HL-60/S4 treated with phorbol 12-myristate 13-acetate at 8.2 ng/mL for 4 days and 3 days (cell line): ENCODE results near the gene ZNF644.

ENCODE experiments used
- in situ Hi-C: fragments of 300-500 bp; cut with MboI; formaldehyde crosslinking; loops from 2 replicates; pipeline ENCODE4 v1.15.0; 2022; ENCODE audit warnings: low sequenced_read_pairs

ZNF644 gene

DNA sequence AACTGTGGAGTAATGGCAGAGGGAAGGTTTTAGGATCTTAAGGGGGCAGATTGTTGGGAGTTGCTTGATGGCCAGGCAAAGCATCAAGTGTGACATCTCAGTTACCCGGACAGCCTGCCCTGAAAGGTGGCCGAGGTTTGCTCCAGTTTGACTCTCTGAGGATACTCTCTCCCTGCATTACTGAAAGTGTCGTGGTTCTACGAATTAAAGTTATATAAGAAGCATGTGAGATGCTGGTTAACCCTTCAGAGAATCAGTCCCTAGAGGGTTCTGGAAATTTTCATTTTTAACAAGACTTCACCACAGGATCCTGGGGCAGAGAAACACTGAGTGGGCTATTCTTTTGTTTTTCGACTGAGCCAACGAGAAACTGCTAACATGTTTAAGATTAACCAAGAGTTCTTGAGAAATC, 689 bp upstream of the ZNF644 start:
- in situ Hi-C loops = no loop called here

DNA sequence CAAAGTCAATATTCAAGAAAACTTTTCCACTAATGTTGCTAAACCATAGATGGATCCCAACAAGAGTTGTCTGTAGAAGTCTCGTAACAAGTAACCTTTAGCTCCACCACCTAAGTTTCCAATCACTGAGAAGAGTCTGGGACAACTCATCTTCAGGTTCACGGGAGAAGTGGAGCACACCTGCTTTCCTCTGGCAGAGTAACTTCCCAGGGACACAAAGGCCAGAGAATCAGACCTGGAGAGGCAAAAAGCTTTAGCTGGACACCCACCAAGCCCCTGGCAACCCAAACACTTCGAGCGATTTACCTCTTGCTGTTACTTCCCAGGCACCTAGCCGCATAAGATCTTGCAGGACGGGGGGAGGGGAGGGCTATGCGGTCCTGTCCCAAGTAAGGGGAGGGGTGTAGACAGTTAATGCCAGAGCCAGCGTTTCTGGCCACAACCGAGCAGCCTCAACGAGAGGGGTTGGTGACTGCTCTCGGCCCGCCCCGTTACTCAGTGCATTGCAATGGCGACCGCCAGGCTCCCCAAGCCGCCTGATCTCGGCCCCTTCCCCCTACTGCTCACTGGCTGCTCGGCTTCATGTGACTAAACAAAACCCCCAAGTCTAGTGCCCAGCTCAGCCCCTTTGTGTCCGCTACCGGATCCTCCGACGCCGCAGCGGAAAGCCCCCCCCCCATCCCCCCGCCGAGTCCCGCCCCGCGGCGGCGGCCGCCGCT, 709 bp downstream of the ZNF644 start:
- in situ Hi-C loops = no loop called here

DNA sequence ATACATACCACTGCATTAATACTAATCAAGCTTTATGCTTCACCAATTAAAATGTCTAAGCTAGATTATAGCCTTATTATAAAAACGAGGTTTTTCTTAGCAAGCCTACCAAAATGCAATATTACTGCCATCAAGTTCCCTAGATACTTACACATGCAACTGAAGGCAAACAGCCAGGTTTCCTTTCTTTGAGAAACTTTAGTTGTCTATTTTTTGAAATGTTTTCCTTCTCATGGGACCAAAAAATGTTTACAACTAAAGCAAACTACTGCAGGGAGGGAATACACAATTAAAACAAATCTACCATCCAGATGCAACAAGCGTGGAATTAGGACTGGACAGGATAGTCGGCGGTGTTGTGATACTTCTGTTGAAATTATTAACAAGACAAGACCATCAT, 1.3 kb downstream of the ZNF644 start:
- in situ Hi-C loops = no loop called here

DNA sequence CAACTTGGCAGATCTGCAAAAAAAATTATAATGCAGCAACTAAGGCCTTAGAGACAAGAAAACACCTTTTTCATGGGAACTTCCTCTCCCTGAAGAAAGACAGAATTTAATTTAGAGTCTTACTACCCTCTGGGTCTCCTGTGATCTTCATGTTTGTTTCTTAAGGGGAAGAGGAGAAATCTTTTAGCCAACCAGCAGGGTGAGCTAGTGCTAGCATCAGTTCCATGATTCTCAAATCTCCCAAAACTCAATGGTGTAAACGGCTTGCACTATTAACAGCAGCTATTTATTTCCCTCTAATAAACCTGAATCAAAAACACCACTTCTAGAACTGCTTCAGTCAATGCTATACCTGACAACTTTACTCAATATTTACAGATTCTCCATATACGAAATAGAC, 3.8 kb downstream of the ZNF644 start:
- in situ Hi-C loops = no loop called here

DNA sequence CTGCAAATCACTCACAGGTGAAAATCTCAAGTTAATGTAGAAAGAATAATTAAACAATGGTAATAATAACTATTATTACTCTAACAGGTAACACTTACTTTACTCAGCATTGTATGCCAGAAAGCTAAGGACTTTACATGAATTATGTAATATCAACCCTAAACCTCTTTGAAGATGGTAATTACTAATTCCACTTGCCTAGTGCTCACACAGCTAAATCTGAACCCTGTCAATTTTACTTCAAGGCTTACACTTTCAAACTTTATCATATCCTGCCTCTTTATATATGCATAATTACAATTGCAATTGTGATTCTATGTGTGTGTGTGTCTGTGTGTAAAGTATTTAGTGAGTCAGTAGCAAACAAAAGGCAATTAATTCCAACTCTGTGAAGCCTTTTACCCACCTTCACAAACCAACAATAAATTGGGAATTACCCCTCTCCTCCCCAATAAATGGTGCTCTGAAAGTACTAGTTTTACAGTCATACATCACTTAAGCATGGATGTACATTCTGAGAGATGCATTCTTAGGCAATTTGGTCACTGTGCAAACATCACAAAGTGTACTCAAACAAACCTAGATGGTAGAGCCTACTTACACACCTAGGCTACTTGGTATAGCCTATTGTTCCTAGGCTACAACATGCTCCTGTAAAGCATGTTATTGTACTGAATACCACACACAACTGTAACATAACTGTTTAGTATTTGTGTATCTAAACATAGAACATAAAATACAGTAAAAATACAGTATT, 5.9 kb downstream of the ZNF644 start:
- in situ Hi-C loops = no loop called here

DNA sequence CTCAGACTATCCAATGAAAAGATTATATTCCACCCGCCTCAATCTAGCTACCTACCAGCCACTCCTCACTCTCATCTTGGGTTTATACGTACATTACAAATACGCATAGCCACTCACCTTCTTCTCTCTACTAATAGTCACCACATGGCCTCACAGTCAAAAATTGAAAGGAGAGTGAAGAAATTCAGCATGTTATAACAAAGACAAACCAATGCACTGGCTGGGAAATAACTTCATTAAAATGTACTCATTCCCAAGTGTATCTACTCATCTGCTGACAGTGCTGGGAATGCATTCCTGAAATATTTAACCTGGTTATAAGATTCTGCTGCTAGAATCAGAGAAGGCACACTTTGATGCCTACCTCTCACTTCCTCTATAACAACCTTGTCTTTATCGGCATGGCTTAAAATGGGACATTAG, 6.5 kb downstream of the ZNF644 start:
- in situ Hi-C loops = no loop called here

DNA sequence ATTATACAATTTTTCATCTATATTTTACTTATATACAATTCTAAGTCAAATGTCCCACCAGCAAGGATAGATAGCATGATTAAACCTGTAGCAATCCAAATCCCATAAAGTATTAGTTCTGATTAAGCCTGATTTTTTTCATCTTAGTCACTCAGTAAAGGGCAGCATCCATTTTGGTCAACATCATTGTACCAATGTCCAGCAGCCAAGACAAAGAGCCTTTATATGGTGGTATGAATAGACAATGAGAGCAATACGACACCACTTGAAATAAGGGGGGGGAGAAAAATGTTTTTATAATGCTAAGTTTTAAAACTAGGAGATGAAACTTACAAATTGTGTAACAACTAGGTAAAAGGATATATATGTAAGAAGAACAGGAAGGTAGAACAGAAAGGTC, 7.4 kb downstream of the ZNF644 start:
- in situ Hi-C loops = no loop called here

DNA sequence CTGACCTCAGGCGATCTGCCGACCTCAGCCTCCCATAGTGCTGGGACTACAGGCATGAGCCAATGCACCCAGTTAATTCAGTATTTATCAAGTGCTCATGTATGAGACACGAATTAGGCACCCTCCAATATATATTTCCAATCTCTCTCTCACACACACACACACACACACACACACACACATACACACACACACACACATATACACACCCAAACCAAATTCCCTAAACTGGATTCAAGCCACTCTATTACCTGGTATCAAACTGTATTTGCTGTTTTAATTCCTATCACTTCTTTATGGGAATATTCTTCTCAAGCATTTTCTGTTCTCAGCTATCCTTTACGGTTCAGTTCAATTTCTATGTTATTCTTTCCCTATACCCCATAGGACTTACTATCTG, 8.5 kb downstream of the ZNF644 start:
- in situ Hi-C loops = no loop called here

DNA sequence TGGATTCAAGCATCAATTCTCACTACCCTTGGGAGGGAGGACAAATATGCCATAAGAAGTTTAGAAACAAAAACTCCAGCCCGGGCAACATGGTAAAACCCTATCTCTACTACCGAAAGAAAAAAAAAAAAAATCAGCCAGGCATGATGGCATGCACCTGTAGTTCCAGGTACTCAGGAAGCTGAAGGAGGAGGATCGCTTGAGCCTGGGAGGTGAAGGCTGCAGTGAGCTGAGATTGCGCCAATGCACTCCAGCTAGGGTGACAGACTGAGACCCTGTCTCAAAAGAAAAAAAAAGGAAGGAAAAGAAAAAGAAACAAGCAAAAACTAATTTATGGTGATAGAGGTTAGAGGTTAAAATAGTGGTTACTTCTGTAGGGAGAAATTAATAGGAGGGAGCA, 9.6 kb downstream of the ZNF644 start:
- in situ Hi-C loops = no loop called here

DNA sequence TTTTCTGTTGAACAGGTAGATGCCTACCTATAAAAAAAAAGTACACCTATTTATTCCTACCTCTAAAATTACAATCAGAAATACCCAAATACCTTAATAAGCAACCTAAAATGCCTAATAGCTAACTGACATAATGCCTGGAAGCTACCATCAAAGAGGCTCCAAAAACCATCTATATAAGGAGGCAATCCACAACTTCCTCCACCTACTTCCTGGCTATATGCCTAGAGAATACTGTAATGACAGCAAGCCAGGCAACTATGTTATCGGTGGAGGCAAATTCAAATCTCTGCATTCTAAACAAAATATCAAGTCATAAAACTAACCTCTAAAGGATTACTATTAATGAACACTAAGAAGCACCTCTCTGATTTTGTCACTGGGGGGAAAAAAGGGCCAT, 10.1 kb downstream of the ZNF644 start:
- in situ Hi-C loops = no loop called here

DNA sequence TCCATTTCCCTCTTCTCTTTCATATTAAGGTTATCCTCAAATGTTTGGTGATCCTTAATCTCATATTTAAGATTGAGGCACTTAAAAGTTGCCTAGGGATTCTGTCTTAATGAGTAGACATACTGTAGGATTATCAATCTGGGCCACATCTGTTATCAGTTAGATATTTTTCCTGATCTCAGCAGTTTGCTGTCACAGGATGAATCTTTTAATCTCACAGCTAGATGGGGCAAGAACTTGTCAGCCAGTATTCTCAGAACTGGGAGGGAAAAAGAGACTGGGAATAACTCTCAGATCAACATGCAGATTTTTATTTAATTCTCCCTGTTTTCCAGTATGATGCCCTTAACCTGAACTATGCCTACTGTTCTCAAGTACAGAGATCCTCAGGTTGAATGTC, 14.0 kb downstream of the ZNF644 start:
- in situ Hi-C loops = no loop called here

DNA sequence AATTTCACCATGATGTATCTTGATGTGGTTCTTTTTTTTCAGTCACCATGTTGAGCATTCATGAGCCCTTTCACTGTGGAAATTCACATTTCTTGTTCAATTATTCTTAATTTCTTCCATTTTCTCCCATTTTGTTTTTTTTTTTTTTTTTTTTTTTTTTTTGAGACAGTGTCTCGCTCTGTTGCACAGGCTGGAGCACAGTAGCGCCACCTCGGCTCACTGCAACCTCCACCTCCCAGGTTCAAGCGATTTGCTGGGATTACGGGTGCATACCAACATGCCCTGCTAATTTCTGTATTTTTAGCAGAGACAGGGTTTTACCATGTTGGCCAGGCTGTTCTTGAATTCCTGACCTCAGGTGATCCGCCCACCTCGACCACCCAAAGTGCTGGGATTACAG, 14.7 kb downstream of the ZNF644 start:
- in situ Hi-C loops = no loop called here

DNA sequence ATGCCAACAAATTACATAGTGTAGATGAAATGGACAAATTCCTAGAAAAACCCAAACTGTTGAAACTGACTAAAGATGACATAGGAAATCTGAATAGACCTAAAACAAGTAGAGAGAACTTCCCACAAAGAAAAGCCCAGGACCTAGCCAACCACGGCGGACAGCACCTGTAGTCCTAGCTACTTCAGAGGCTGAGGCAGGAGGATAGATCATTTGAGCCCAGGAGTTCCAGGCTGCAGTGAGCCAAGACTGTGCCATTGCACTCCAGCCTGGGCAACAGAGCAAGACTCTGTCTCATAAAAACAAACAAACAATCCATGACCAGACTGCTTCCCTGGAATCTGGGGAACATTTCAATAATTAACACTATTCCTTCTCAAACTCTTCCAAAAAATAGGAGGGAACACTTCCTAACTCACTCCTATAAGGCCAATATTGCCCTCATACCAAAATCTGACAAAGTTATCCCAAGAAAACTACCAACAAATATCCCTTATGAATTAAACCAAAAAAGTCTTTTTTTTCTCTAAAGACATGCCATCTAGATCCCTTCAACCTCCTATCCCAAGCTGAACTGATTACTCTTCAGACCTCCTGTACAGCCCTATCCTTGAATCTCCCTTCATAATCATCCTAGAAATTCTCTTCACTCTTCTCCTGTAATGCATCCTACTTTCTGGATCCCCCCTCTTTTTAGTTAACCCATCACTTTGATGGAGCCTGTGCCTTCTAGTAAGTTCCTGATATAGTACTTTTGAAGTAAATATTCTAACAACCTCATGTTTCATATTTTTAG, 15.5 kb downstream of the ZNF644 start:
- in situ Hi-C loops = no loop called here

DNA sequence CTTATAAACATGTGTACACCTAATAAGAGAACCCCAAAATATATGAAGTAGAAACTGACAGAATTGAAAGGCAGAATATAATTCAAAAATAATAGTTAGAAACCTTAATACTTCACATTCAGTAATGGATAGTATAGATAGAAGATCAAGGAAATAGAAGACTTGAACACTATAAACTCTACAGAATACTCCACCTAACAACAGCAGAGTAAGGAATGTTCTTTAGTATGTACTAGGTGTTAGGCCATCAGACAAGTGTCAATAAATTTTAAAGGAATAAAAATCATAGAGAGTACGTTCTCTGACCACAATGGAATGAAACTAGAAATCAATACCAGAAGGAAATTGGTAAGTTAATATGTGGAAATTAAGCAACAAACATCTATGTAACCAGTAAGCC, 16.6 kb downstream of the ZNF644 start:
- in situ Hi-C loops = no loop called here

DNA sequence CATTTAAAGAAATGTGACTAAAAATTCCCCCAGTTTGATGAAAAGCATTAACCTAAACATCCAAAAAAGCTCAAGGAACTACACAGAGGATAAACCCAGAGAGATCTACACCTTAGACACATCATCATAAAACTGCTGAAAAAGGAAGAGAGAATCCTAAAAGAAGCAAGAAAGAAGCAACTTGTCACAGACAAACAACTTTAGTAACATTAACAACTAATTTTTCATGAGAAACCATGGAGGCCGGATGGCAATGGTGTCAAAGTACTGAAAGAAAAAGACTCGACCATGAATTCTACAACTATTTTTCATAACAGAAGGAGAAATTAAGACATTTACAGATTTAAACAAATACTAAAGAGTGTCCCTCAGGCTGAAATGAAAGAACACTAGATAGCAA, 17.7 kb downstream of the ZNF644 start:
- in situ Hi-C loops = no loop called here

DNA sequence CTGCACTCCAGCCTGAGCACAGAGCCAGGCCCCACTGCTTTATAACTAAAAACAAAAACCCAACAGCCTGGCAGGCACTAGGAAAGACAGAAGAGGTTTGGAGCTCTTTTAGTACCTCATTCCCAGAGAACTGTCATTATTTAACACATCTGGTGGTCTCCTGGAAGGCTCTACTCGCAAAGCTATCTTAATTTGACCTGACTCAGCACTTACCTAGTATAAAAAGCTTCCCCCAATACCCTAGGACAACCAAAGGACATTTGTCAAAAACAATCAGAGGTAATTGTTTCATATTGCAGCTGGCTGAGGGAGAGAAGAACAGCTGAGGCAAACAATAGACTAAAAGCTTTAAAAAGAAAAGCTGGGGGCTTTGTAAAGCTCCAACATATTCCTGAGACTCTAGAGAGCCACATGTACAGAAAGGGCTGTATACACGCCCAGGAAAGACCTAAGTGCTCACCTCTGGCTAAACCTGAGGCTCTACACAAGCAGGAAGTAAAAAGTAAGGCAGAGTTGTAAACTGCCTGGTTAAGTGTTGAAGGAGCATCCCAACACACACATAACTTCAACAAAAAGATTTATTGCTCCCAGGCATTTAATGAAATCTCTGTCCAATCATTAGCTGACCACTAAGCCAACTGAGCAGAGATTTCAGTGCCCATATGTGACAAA, 25.0 kb downstream of the ZNF644 start:
- in situ Hi-C loops = no loop called here

DNA sequence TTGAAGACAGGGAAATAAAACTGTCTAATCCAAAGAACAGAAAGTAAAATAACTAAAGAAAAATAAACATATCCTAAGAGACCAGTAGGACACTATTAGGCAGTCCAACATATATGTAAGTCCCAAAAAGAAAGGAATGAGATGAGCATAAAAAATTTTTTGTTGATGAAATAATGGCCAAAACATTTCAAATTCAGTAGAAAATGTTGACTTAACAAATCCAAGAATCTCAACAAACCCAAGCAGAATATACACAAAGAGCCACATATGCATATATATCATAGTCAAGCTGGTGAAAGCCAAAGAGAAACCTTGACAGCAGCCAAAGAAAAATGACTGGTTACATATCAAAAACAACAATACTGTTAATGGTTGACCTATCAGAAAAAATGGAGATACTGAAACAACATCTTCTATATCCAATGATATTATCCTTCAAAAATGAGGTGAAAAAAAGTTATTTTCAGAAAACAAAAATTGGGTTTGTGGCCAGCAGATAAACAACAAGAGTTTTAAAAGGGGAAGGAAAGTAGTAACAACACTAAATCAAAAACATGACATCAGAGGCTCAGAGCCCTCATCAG, 26.4 kb downstream of the ZNF644 start:
- in situ Hi-C loops = no loop called here

DNA sequence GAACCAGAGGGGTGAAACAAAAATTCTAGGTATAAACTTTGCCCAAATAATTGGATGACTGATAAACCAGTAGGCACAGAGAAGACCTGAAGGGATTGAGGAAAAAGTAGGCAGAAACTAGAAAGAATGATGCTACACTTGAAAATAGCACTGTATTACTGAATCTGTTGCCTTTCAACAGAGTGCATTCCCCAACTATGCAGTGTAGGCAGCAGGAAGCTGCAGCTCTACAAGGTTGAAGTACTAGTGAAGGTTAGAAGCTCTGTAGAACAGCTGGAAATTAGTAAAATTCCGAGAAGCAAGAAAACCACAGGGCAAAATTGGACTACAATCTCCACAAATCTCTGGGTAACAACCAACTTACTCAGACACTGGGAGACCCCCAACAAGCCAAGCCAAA, 27.4 kb downstream of the ZNF644 start:
- in situ Hi-C loops = no loop called here

DNA sequence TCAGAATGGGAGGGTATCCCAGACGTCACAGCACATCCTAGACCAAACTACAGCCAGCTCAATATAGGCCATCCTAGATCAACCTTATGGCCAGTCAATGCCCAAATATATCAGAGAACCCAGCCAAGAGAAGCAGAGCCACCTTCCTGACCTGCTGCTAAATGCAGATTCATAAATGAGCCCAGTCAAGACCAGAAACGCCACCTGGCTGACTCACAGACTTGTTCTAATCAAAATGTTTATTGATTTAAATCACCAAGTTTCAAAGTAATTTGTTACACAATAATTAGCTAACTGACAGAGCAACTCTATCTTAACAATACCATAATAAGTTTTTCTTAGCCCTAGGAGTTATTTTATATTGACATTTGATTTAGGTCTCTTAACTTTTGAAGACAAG, 28.6 kb downstream of the ZNF644 start:
- in situ Hi-C loops = no loop called here

DNA sequence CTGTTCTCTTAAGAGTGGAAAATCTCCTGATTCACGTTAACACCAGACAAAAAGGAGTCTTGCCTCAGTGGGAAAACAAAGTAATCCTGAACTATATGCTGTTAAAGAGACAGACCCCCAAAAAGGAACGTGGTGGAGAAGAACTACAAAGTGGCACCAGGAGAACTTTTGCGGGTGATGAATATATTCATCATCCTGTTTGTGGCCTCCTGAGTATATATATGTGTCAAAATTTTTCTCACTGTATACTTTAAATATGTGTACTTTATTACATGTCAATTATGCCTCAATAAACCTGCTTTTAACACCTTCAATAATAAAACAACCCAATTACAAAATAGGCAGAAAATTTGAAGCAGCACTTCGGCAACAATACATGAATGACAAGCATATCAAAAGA, 31.1 kb downstream of the ZNF644 start:
- in situ Hi-C loops = no loop called here

DNA sequence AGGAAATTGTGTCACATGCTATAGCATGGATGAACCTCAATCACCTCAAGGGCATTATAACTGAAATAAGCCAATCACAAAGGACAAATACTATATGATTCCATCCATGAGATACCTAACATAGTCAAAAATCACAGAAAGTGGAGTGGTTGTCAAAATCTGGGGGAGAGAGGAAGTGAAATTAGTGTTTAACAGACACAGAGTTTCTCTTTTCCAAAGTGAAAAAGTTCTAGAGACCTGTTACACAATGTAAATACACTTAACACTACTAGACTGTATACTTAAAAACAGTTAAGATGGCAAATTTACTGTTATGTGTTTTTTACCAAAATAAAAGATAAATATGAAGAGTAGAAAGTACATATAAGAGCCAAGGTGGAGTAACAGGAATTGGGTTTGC, 31.8 kb downstream of the ZNF644 start:
- in situ Hi-C loops = no loop called here
